H9 (cell line): ENCODE measurements around the gene MAST1. TPM values are rescaled to one million over a fixed set of nuclear protein-coding genes. Genes with fewer than 3 reads are reported as not detected.

Experiments
- DNase-seq: peaks from one replicate; pipeline ENCODE4 v3.0.0-alpha.2; 2017
- H2AFZ ChIP-seq: one replicate; pipeline ENCODE4 v1.6.1; 2013; ENCODE audit warnings: mild to moderate bottlenecking, low read length, control low read depth, moderate library complexity
- H2AK5ac ChIP-seq: 2 replicates; pipeline ENCODE4 v1.6.1; 2013; ENCODE audit warnings: low read length, control low read depth, mixed read lengths; ENCODE audit not compliant: insufficient read length
- H2BK120ac ChIP-seq: one replicate; pipeline ENCODE4 v1.6.1; 2013; ENCODE audit warnings: low read depth, mild to moderate bottlenecking, low read length, control low read depth, inconsistent platforms; ENCODE audit not compliant: poor library complexity, severe bottlenecking
- H2BK12ac ChIP-seq: 2 replicates; pipeline ENCODE4 v1.6.1; 2013; ENCODE audit warnings: low read length, control low read depth, mixed read lengths, low read depth; ENCODE audit not compliant: insufficient read length
- H2BK15ac ChIP-seq: 2 replicates; pipeline ENCODE4 v1.6.1; 2013; ENCODE audit warnings: low read depth, low read length, control low read depth
- H2BK20ac ChIP-seq: one replicate; pipeline ENCODE4 v1.6.1; 2013; ENCODE audit warnings: low read depth, mild to moderate bottlenecking, low read length, control low read depth, inconsistent platforms; ENCODE audit not compliant: poor library complexity, severe bottlenecking
- H2BK5ac ChIP-seq: 2 replicates; pipeline ENCODE4 v1.6.1; 2013; ENCODE audit warnings: low read length, control low read depth, mixed read lengths; ENCODE audit not compliant: insufficient read length
- H3K14ac ChIP-seq: 2 replicates; pipeline ENCODE4 v1.6.1; 2013; ENCODE audit warnings: low read length, control low read depth; ENCODE audit not compliant: insufficient read depth
- H3K18ac ChIP-seq: 2 replicates; pipeline ENCODE4 v1.6.1; 2013; ENCODE audit warnings: low read depth, mild to moderate bottlenecking, mixed read lengths, low read length, control low read depth; ENCODE audit not compliant: insufficient read length
- H3K23ac ChIP-seq: 2 replicates; pipeline ENCODE4 v1.6.1; 2013; ENCODE audit warnings: low read length, control low read depth, mixed read lengths, low read depth; ENCODE audit not compliant: insufficient read length
- H3K23me2 ChIP-seq: 2 replicates; pipeline ENCODE4 v1.6.1; 2013; ENCODE audit warnings: low read depth, mild to moderate bottlenecking, mixed read lengths, low read length, control low read depth; ENCODE audit not compliant: insufficient read length, poor library complexity, severe bottlenecking
- H3K27ac ChIP-seq: 2 replicates; pipeline ENCODE4 v1.5.1; 2013; ENCODE audit warnings: low read length, control low read depth, mixed read lengths, low read depth; ENCODE audit not compliant: insufficient read length
- H3K27me3 ChIP-seq: 2 replicates; pipeline ENCODE4 v1.6.1; 2013; ENCODE audit warnings: low read length, control low read depth, inconsistent platforms; ENCODE audit not compliant: insufficient read depth
- H3K4ac ChIP-seq: 2 replicates; pipeline ENCODE4 v1.6.1; 2013; ENCODE audit warnings: low read depth, mild to moderate bottlenecking, control low read depth, inconsistent platforms, low read length, moderate library complexity
- H3K4me1 ChIP-seq: 2 replicates; pipeline ENCODE4 v1.6.1; 2013; ENCODE audit warnings: low read length, control low read depth, inconsistent platforms; ENCODE audit not compliant: insufficient read depth
- H3K4me2 ChIP-seq: 2 replicates; pipeline ENCODE4 v1.6.1; 2013; ENCODE audit warnings: low read length, control low read depth, mixed read lengths; ENCODE audit not compliant: insufficient read length, insufficient read depth
- H3K56ac ChIP-seq: 2 replicates; pipeline ENCODE4 v1.6.1; 2013; ENCODE audit warnings: low read depth, mild to moderate bottlenecking, mixed read lengths, low read length, control low read depth; ENCODE audit not compliant: insufficient read length
- H3K79me1 ChIP-seq: 2 replicates; pipeline ENCODE4 v1.6.1; 2013; ENCODE audit warnings: low read depth, mild to moderate bottlenecking, moderate library complexity, low read length, control low read depth, inconsistent platforms; ENCODE audit not compliant: insufficient read depth, poor library complexity, severe bottlenecking
- H3K79me2 ChIP-seq: 2 replicates; pipeline ENCODE4 v1.6.1; 2013; ENCODE audit warnings: low read length, control low read depth, inconsistent platforms; ENCODE audit not compliant: insufficient read depth
- H3K9ac ChIP-seq: 2 replicates; pipeline ENCODE4 v1.6.1; 2013; ENCODE audit warnings: low read length, control low read depth, mixed read lengths; ENCODE audit not compliant: insufficient read length; ENCODE audit errors: extremely low read depth
- H3K9me3 ChIP-seq: one replicate; pipeline ENCODE4 v1.6.1; 2013; ENCODE audit warnings: low read depth, low read length, inconsistent platforms; ENCODE audit not compliant: control insufficient read depth
- H3T11ph ChIP-seq: one replicate; pipeline ENCODE4 v1.6.1; 2013; ENCODE audit warnings: mild to moderate bottlenecking, low read length, control low read depth, inconsistent platforms
- H4K20me1 ChIP-seq: one replicate; pipeline ENCODE4 v1.6.1; 2013; ENCODE audit not compliant: control insufficient read depth, insufficient read length, insufficient read depth
- H4K5ac ChIP-seq: 2 replicates; pipeline ENCODE4 v1.6.1; 2013; ENCODE audit warnings: low read depth, mild to moderate bottlenecking, mixed read lengths, low read length, control low read depth; ENCODE audit not compliant: insufficient read length
- H4K8ac ChIP-seq: replicated peaks from 2 replicates; pipeline ENCODE4 v1.6.1; 2013; ENCODE audit warnings: low read length, control low read depth, mixed read lengths, low read depth; ENCODE audit not compliant: insufficient read length
- H4K91ac ChIP-seq: 2 replicates; pipeline ENCODE4 v1.6.1; 2013; ENCODE audit warnings: low read depth, mild to moderate bottlenecking, moderate library complexity, mixed read lengths, low read length, control low read depth; ENCODE audit not compliant: insufficient read length
- H3K27ac Mint-ChIP-seq, 3 experiments: 2 replicates in 2 of 3; 3 replicates in 1 of 3; pipeline ENCODE4 v1.8.0; 2020 to 2021; ENCODE audit warnings: mixed read lengths in 3 of 3, mild to moderate bottlenecking in 1 of 3, moderate library complexity in 1 of 3
- H3K27me3 Mint-ChIP-seq: 2 replicates; pipeline ENCODE4 v1.8.0; 2021; ENCODE audit warnings: low read depth, mild to moderate bottlenecking, moderate library complexity, mixed read lengths
- H3K36me3 Mint-ChIP-seq, 3 experiments: 2 replicates in 2 of 3; 3 replicates in 1 of 3; pipeline ENCODE4 v1.8.0; 2020 to 2021; ENCODE audit warnings: low read depth in 3 of 3, mixed read lengths in 3 of 3; ENCODE audit not compliant: insufficient read depth in 1 of 3
- H3K4me1 Mint-ChIP-seq, 2 experiments: 2 replicates each; pipeline ENCODE4 v1.8.0; 2020; ENCODE audit warnings: mixed read lengths in 2 of 2
- H3K4me3 Mint-ChIP-seq, 2 experiments: 2 replicates in 1 of 2; 3 replicates in 1 of 2; pipeline ENCODE4 v1.8.0; 2020 to 2021; ENCODE audit warnings: mild to moderate bottlenecking in 2 of 2, mixed read lengths in 2 of 2, moderate library complexity in 1 of 2
- H3K9me3 Mint-ChIP-seq, 2 experiments: 2 replicates in 1 of 2; 3 replicates in 1 of 2; pipeline ENCODE4 v1.8.0; 2020; ENCODE audit warnings: mild to moderate bottlenecking in 2 of 2, mixed read lengths in 2 of 2, moderate library complexity in 1 of 2
- WGBS: extraction: QIAGEN DNeasy Blood & Tissue Kit; methylation state at CpG from one replicate; pipeline ENCODE4 v1.1.7; 2013; ENCODE audit warnings: missing lambda C conversion rate, low lambda C conversion rate, mixed read lengths; ENCODE audit not compliant: insufficient read length; ENCODE audit errors: extremely low coverage; 5-methylcytosine and 5-hydroxymethylcytosine counted together
- total RNA-seq: library from RNA; stranded (reverse); gene quantifications from 2 replicates; pipeline ENCODE4 v1.2.1, GENCODE V29; 2021
- TF ChIP-seq, protein P1 (sequence below): fragments of 200-600 bp; sonication (generic); conservative IDR thresholded peaks from 3 replicates; pipeline ENCODE4 v1.8.0; 2021; ENCODE audit warnings: antibody characterized with exemption, mild to moderate bottlenecking

Gene MAST1
- total RNA-seq, 1 experiment from 2014 or later: 15.1 TPM

GRCh38 chr19:12864143-12864542 lies 25.8 kb downstream of the MAST1 start:
- Histone ChIP-seq H3K56ac (no peak overlapping the region), H3K4ac (no peak overlapping the region), H3K27ac (no peak overlapping the region), H2BK20ac (no peak overlapping the region), H3K4me1 (peaks cover 3% of the 10 kb centered on the region; the same call in 1 of the 2 replicates), H3K27me3 (no peaks in the 10 kb centered on the region), H2BK12ac (no peak overlapping the region), H3K18ac (no peak overlapping the region), H4K5ac (no peak overlapping the region), H2BK5ac (no peak overlapping the region), H3T11ph (no peak overlapping the region), H4K91ac (no peak overlapping the region), H3K14ac (no peak overlapping the region), H2BK120ac (no peak overlapping the region), H2AK5ac (no peak overlapping the region), H3K79me1 (no peaks in the 10 kb centered on the region), H3K23ac (no peak overlapping the region), H3K4me2 (no peak overlapping the region), H3K9me3 (no peaks in the 10 kb centered on the region), H2AFZ (no peak overlapping the region), H3K79me2 (no peaks in the 10 kb centered on the region), H2BK15ac (no peak overlapping the region), H4K8ac (no peak overlapping the region), H3K23me2 (peaks cover 5% of the 10 kb centered on the region), H4K20me1 (peaks cover 7% of the 10 kb centered on the region), H3K9ac (no peak overlapping the region)
- Mint-ChIP-seq H3K27me3 (peaks cover 11% of the 10 kb centered on the region), H3K9me3 (no peaks in the 10 kb centered on the region; a peak in 1 of 5 replicates), H3K27ac (no peak overlapping the region), H3K4me1 (peaks cover 24 to 32% of the 10 kb centered on the region in 2 experiments), H3K36me3 (peaks cover 12 to 16% (median 12%) of the 10 kb centered on the region in 3 experiments), H3K4me3 (no peak overlapping the region)
- TF ChIP-seq, protein P1, sequence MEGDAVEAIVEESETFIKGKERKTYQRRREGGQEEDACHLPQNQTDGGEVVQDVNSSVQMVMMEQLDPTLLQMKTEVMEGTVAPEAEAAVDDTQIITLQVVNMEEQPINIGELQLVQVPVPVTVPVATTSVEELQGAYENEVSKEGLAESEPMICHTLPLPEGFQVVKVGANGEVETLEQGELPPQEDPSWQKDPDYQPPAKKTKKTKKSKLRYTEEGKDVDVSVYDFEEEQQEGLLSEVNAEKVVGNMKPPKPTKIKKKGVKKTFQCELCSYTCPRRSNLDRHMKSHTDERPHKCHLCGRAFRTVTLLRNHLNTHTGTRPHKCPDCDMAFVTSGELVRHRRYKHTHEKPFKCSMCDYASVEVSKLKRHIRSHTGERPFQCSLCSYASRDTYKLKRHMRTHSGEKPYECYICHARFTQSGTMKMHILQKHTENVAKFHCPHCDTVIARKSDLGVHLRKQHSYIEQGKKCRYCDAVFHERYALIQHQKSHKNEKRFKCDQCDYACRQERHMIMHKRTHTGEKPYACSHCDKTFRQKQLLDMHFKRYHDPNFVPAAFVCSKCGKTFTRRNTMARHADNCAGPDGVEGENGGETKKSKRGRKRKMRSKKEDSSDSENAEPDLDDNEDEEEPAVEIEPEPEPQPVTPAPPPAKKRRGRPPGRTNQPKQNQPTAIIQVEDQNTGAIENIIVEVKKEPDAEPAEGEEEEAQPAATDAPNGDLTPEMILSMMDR: no peak
- DNase-seq: no peak
- no CpG with 5 or more reads among the region's 4 CpGs for WGBS
